Prostate gland (tissue), 2 donors: ENCODE results near the gene ZNF84.

Experiments used
- CTCF ChIP-seq, 4 experiments: fragments of 200-600 bp in 2 of 4; fragments of 450-650 bp in 2 of 4; sonication (generic) in 2 of 4; IDR thresholded peaks; 1 replicate in 3 of 4; 2 replicates in 1 of 4; pipeline ENCODE4 v1.5.1; 2016 to 2019; ENCODE audit warnings: antibody characterized with exemption in 4 of 4, mild to moderate bottlenecking in 2 of 4, moderate library complexity in 2 of 4
- POLR2A ChIP-seq: fragments of 450-650 bp; IDR thresholded peaks from one replicate; pipeline ENCODE4 v1.6.1; 2016; ENCODE audit warnings: antibody characterized with exemption, mild to moderate bottlenecking
- POLR2AphosphoS5 ChIP-seq: sonication (generic); formaldehyde crosslinking; IDR thresholded peaks from one replicate; pipeline ENCODE4 v1.6.1; 2017; ENCODE audit warnings: antibody characterized with exemption

- TF ChIP-seq CTCF (IDR thresholded peaks at IDR 0.05) (no peak), POLR2A (no peak), POLR2AphosphoS5 (no peak)
Measured at GRCh38 chr12:133023566-133023965, 13.7 kb upstream of the ZNF84 start.
